Heart left ventricle (tissue), 13 donors: ENCODE results near the gene CTNND2.

ENCODE experiments used
- POLR2A ChIP-seq, 2 donors: fragments of 450-650 bp; IDR thresholded peaks; one replicate each; pipeline ENCODE4 v1.6.1; 2017; ENCODE audit warnings: antibody characterized with exemption in 2 of 2, mild to moderate bottlenecking in 2 of 2, moderate library complexity in 2 of 2
- TF ChIP-seq, protein P1 (sequence below), 12 donors: fragments of 200-600 bp; sonication (generic) in 4 of 12; IDR thresholded peaks; one replicate each; pipeline versions ENCODE4 v1.5.0 to v1.8.0; 2018 to 2022; ENCODE audit warnings: antibody characterized with exemption in 12 of 12, mild to moderate bottlenecking in 5 of 12
- donor health status: ischemic (EF 13 %, LVEDD 7.1; RV severe dilation, severe dysfunction).
- donor health status: DM: no; HTN: yes; CAD: no.
- donor health status: DM: no; HTN: no; CAD: no.
- donor health status: ischemic (EF 25% LVEDD 6.9; RV normal size, moderate dysfunction).
- donor health status: ischemic (EF 25% LVEDD 5.7; RV mildly dilated, moderate dysfunction).
- donor health status: ischemic (EF 35%, LVEDD 5.7; RV mildly dilated, moderate dysfunction).
- donor health status: nonischemic (EF 11% LVEDD 7.7; RV severe dilation, severe dysfunction).
- donor health status: DM: yes; HTN: yes; CAD: no.
- donor health status: PGD.
- donor health status: ischemic (EF 29% LVEDD 5.4; RV normal size, mild dysfunction).
- donor health status: nonischemic (EF 23%, LVEDD 6.1; RV moderate dilation, normal function).

DNA sequence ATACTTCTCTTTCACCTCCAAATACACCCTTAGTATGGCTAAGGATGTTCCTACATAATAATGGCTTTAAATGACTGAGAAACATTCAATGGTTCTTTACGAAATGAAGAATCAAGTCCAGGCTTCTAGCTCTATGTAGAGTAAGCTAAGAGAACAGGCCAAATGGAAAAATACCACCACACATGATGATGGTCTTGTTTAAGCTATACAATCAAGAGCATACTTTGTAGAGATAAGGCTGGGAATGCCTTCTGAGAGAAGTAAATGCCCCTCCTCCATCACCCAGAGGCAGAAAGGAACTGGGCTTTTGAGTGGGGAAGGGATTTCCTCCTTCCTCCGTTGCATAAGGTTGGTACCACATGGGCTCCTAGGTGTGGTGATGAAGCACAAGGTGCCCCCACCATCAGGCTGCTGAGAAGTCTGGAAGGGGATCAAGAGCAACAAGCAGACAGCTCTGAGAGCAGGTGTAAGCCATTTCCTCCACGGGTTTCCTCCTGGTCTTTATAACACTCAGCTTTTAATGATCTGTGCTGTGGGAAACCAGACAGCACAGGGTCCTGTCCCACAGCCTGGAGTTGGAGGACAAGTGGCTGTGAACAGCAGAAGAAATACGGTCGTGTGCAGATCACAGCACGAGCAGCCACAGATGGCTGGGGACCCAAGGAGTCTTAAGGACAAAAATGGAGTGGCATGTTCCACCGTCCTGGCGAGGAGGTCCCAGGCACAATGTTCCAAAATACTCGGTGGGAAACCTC is 396.9 kb downstream of the CTNND2 start:
- TF ChIP-seq, protein P1, sequence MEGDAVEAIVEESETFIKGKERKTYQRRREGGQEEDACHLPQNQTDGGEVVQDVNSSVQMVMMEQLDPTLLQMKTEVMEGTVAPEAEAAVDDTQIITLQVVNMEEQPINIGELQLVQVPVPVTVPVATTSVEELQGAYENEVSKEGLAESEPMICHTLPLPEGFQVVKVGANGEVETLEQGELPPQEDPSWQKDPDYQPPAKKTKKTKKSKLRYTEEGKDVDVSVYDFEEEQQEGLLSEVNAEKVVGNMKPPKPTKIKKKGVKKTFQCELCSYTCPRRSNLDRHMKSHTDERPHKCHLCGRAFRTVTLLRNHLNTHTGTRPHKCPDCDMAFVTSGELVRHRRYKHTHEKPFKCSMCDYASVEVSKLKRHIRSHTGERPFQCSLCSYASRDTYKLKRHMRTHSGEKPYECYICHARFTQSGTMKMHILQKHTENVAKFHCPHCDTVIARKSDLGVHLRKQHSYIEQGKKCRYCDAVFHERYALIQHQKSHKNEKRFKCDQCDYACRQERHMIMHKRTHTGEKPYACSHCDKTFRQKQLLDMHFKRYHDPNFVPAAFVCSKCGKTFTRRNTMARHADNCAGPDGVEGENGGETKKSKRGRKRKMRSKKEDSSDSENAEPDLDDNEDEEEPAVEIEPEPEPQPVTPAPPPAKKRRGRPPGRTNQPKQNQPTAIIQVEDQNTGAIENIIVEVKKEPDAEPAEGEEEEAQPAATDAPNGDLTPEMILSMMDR (IDR thresholded peaks at IDR 0.05) = no peak
- TF ChIP-seq POLR2A (IDR thresholded peaks at IDR 0.05) = no peak
